CD4-positive, alpha-beta T cell (primary cell): ENCODE results near the gene STOML2. TPM values are rescaled to one million over a fixed set of nuclear protein-coding genes. Genes with fewer than 3 reads are reported as not detected.

Experiments used
- ATAC-seq: fragments of 200-7000 bp; cut with Tn5 transposase; one replicate; pipeline ENCODE4 v1.10.0; 2022; ENCODE audit warnings: mild to moderate bottlenecking; ENCODE audit not compliant: poor library complexity
- CTCF ChIA-PET: fragments of 350-600 bp; sonication (Branson Sonifier 250); formaldehyde crosslinking; loops from one replicate; lab custom pipeline; 2021; ENCODE audit warnings: antibody characterized with exemption, inconsistent platforms; lab: Charles Lee
- POLR2A ChIA-PET: fragments of 350-600 bp; sonication (Branson Sonifier 250); formaldehyde crosslinking; loops from one replicate; lab custom pipeline; 2021; ENCODE audit warnings: antibody characterized with exemption, inconsistent platforms; lab: Charles Lee
- DNase-seq, 14 experiments: peaks; one replicate each; pipeline ENCODE4 v3.0.0-alpha.2; 2013 to 2020; ENCODE audit warnings: mixed read lengths in 2 of 14
- H3K27ac ChIP-seq, 2 donors: one replicate each; pipeline versions ENCODE4 v1.5.1 to v1.7.0; 2013; ENCODE audit warnings: low read length in 2 of 2, low read depth in 1 of 2, mild to moderate bottlenecking in 1 of 2
- H3K27me3 ChIP-seq, 2 experiments: 1 replicate in 1 of 2; 2 replicates in 1 of 2; pipeline versions ENCODE4 v1.6.1 to v1.7.0; 2013; ENCODE audit warnings: low read length in 2 of 2, control low read depth in 1 of 2, mild to moderate bottlenecking in 1 of 2, moderate library complexity in 1 of 2; ENCODE audit not compliant: insufficient read depth in 2 of 2, control insufficient read depth in 1 of 2
- H3K36me3 ChIP-seq: one replicate; pipeline ENCODE4 v1.6.1; 2013; ENCODE audit warnings: low read length, control low read depth; ENCODE audit not compliant: insufficient read depth
- H3K4me1 ChIP-seq: one replicate; pipeline ENCODE4 v1.6.1; 2013; ENCODE audit warnings: low read length, control low read depth; ENCODE audit not compliant: insufficient read depth
- H3K4me3 ChIP-seq: one replicate; pipeline ENCODE4 v1.5.1; 2013; ENCODE audit warnings: mild to moderate bottlenecking, low read length, moderate library complexity
- H3K9me3 ChIP-seq, 2 experiments: 1 replicate in 1 of 2; 2 replicates in 1 of 2; pipeline versions ENCODE4 v1.6.1 to v1.7.0; 2013; ENCODE audit warnings: low read length in 2 of 2, mild to moderate bottlenecking in 2 of 2, control low read depth in 1 of 2, moderate library complexity in 1 of 2; ENCODE audit not compliant: control insufficient read depth in 1 of 2, insufficient read depth in 1 of 2
- H3K27ac Mint-ChIP-seq: one replicate; pipeline ENCODE4 v1.8.0; 2020; ENCODE audit warnings: mixed read lengths
- H3K27me3 Mint-ChIP-seq: one replicate; pipeline ENCODE4 v1.8.0; 2021; ENCODE audit warnings: mixed read lengths
- H3K36me3 Mint-ChIP-seq: one replicate; pipeline ENCODE4 v1.8.0; 2021; ENCODE audit warnings: low read depth, mixed read lengths
- H3K4me1 Mint-ChIP-seq: one replicate; pipeline ENCODE4 v1.8.0; 2021; ENCODE audit warnings: low read depth, mixed read lengths
- H3K4me3 Mint-ChIP-seq: one replicate; pipeline ENCODE4 v1.8.0; 2020; ENCODE audit warnings: mild to moderate bottlenecking, mixed read lengths
- H3K9me3 Mint-ChIP-seq: one replicate; pipeline ENCODE4 v1.8.0; 2020; ENCODE audit warnings: mixed read lengths
- CTCF ChIP-seq: fragments of 200-600 bp; IDR thresholded peaks from one replicate; pipeline ENCODE4 v1.8.0; 2022; ENCODE audit warnings: antibody characterized with exemption, mild to moderate bottlenecking
- intact Hi-C, 2 experiments: fragments of 100-400 bp; cut with DNase I in 1 of 2; cut with micrococcal nuclease in 1 of 2; formaldehyde crosslinking; loops; one replicate each; pipeline versions ENCODE4 v1.15.1 to v1.9.0; 2023 to 2025; cut with DNase I, micrococcal nuclease
- total RNA-seq, 174 experiments: library from RNA in 2 of 174; stranded (reverse) in 2 of 174; gene quantifications; one replicate each; pipeline ENCODE4 v1.2.3 and lab custom pipeline; 2021 to 2026

STOML2 gene
- total RNA-seq, 2 experiments from 2014 or later: 29.8 to 30.5 TPM

- no peak overlapping the region for H3K27ac ChIP-seq
- peaks cover 0 to 9% of the 10 kb centered on the region in 2 experiments for H3K27me3 ChIP-seq
- peaks cover 8% of the 10 kb centered on the region for H3K36me3 Mint-ChIP-seq
- POLR2A ChIA-PET: no interaction called here
- TF ChIP-seq CTCF: no peak
- peaks cover 18 to 34% of the 10 kb centered on the region in 2 experiments for H3K9me3 ChIP-seq
- intact Hi-C loops: no loop called here
- H3K4me1 ChIP-seq: no peaks in the 10 kb centered on the region
- CTCF ChIA-PET: no interaction called here
- peaks cover 6% of the 10 kb centered on the region for H3K27me3 Mint-ChIP-seq
- DNase-seq: no peak
- no peak overlapping the region for H3K27ac Mint-ChIP-seq
- no peaks in the 10 kb centered on the region for H3K9me3 Mint-ChIP-seq
- H3K36me3 ChIP-seq: no peaks in the 10 kb centered on the region
- H3K4me1 Mint-ChIP-seq: no peaks in the 10 kb centered on the region
- ATAC-seq: no peak
- no peak overlapping the region for H3K4me3 ChIP-seq
- no peak overlapping the region for H3K4me3 Mint-ChIP-seq
Measured at GRCh38 chr9:35140093-35140492, 37.2 kb upstream of the STOML2 start.

GRCh38 chr9:35136866-35137265, 33.9 kb upstream of the STOML2 start:
- peaks cover 0 to 2% of the 10 kb centered on the region in 2 experiments for H3K27me3 ChIP-seq
- no peak for TF ChIP-seq CTCF
- Mint-ChIP-seq H3K27ac (no peak overlapping the region), H3K4me3 (no peak overlapping the region), H3K36me3 (peaks cover 4% of the 10 kb centered on the region), H3K27me3 (no peaks in the 10 kb centered on the region), H3K9me3 (peaks cover under 1% of the 10 kb centered on the region), H3K4me1 (no peaks in the 10 kb centered on the region)
- no peak for ATAC-seq
- CTCF ChIA-PET: no interaction called here
- no peak overlapping the region for H3K4me3 ChIP-seq
- H3K4me1 ChIP-seq: no peaks in the 10 kb centered on the region
- H3K27ac ChIP-seq: no peak overlapping the region
- intact Hi-C loops: no loop called here
- POLR2A ChIA-PET: no interaction called here
- H3K9me3 ChIP-seq: peaks cover 7 to 19% of the 10 kb centered on the region in 2 experiments
- no peaks in the 10 kb centered on the region for H3K36me3 ChIP-seq
- no peak for DNase-seq

GRCh38 chr9:35135988-35136387, 33.1 kb upstream of the STOML2 start:
- ChIA-PET CTCF (interaction anchor here (0.7 kb wide), 1 partner anchor 244 kb away, joined by 3 read pairs; no protein-coding TSS in a partner anchor), POLR2A (no interaction called here)
- ATAC-seq (no peak), DNase-seq (no peak)
- Mint-ChIP-seq H3K27me3 (no peaks in the 10 kb centered on the region), H3K9me3 (peaks cover 2% of the 10 kb centered on the region), H3K4me3 (no peak overlapping the region), H3K27ac (no peak overlapping the region), H3K36me3 (peaks cover 4% of the 10 kb centered on the region), H3K4me1 (no peaks in the 10 kb centered on the region)
- Histone ChIP-seq H3K4me1 (no peaks in the 10 kb centered on the region), H3K4me3 (no peak overlapping the region), H3K9me3 (peaks cover 0 to 12% of the 10 kb centered on the region in 2 experiments), H3K27ac (no peak overlapping the region), H3K27me3 (no peaks in the 10 kb centered on the region), H3K36me3 (no peaks in the 10 kb centered on the region)
- intact Hi-C loops: no loop called here
- no peak for TF ChIP-seq CTCF
